Astrocyte of the hippocampus (primary cell): ENCODE results near the gene UNC5CL.
A peak's percentile ranks its signal among the peaks of the same experiment; 100 is the strongest.

Experiments
- DNase-seq: peaks from one replicate; pipeline ENCODE4 v3.0.0; 2011; ENCODE audit warnings: low read depth, low spot score

The UNC5CL gene

GRCh38 chr6:41064841-41065240 lies 25.8 kb upstream of the UNC5CL start:
- no peak for DNase-seq

- no peak for DNase-seq
These were observed 24.9 kb upstream of the UNC5CL start for GRCh38 chr6:41063884-41064285.

- no peak for DNase-seq
These were observed 23.0 kb upstream of the UNC5CL start for GRCh38 chr6:41062056-41062455.

- no peak for DNase-seq
These were observed 22.2 kb upstream of the UNC5CL start for GRCh38 chr6:41061196-41061726.

GRCh38 chr6:41059556-41059955 lies 20.5 kb upstream of the UNC5CL start:
- peak; percentile 46 for DNase-seq

GRCh38 chr6:41058783-41059181 lies 19.8 kb upstream of the UNC5CL start:
- no peak for DNase-seq

- no peak for DNase-seq
These were observed 17.9 kb upstream of the UNC5CL start for GRCh38 chr6:41056768-41057490.

- no peak for DNase-seq
These were observed 16.1 kb upstream of the UNC5CL start for GRCh38 chr6:41055149-41055548.

GRCh38 chr6:41054511-41054910 lies 15.5 kb upstream of the UNC5CL start:
- no peak for DNase-seq

GRCh38 chr6:41053041-41053440 lies 14.0 kb upstream of the UNC5CL start, which contains the start of gene APOBEC2:
Gene APOBEC2, plus strand, starts transcription at chr6:41053202. Its CDS starts 146 bp downstream, at chr6:41053348.
- DNase-seq: no peak

GRCh38 chr6:41051873-41052272 lies 12.9 kb upstream of the UNC5CL start:
- DNase-seq: no peak

GRCh38 chr6:41050536-41050935 lies 11.5 kb upstream of the UNC5CL start:
- DNase-seq: no peak

- no peak for DNase-seq
These were observed 10.9 kb upstream of the UNC5CL start for GRCh38 chr6:41049955-41050354.

- no peak for DNase-seq
These were observed 10.5 kb upstream of the UNC5CL start for GRCh38 chr6:41049521-41049920.

- DNase-seq: no peak
These were observed 9.0 kb upstream of the UNC5CL start for GRCh38 chr6:41047745-41048732.

- no peak for DNase-seq
These were observed 8.3 kb upstream of the UNC5CL start for GRCh38 chr6:41047306-41047705.

GRCh38 chr6:41046084-41046483 lies 7.1 kb upstream of the UNC5CL start:
- no peak for DNase-seq

- no peak for DNase-seq
These were observed 6.6 kb upstream of the UNC5CL start for GRCh38 chr6:41045664-41046063.

- DNase-seq: no peak
These were observed 4.1 kb upstream of the UNC5CL start for GRCh38 chr6:41043151-41043550.

GRCh38 chr6:41042226-41043055 lies 3.4 kb upstream of the UNC5CL start, which contains the start of gene TSPO2:
Gene TSPO2, plus strand, starts transcription at chr6:41042467. Its CDS starts 519 bp downstream, at chr6:41042986.
- no peak for DNase-seq

- DNase-seq: no peak
These were observed 2.0 kb upstream of the UNC5CL start for GRCh38 chr6:41040940-41041536.
